Stimulated activated CD8-positive, alpha-beta memory T cell treated with anti-CD3 and anti-CD28 coated beads, Interleukin-15, amount 100 ng/mL, for 24 hours (primary cell): ENCODE results near the gene DNAH9.

Source experiments
- DNase-seq: peaks from one replicate; pipeline ENCODE4 v3.0.0-alpha.2; 2020; ENCODE audit warnings: low read depth

The DNAH9 gene, protein sequence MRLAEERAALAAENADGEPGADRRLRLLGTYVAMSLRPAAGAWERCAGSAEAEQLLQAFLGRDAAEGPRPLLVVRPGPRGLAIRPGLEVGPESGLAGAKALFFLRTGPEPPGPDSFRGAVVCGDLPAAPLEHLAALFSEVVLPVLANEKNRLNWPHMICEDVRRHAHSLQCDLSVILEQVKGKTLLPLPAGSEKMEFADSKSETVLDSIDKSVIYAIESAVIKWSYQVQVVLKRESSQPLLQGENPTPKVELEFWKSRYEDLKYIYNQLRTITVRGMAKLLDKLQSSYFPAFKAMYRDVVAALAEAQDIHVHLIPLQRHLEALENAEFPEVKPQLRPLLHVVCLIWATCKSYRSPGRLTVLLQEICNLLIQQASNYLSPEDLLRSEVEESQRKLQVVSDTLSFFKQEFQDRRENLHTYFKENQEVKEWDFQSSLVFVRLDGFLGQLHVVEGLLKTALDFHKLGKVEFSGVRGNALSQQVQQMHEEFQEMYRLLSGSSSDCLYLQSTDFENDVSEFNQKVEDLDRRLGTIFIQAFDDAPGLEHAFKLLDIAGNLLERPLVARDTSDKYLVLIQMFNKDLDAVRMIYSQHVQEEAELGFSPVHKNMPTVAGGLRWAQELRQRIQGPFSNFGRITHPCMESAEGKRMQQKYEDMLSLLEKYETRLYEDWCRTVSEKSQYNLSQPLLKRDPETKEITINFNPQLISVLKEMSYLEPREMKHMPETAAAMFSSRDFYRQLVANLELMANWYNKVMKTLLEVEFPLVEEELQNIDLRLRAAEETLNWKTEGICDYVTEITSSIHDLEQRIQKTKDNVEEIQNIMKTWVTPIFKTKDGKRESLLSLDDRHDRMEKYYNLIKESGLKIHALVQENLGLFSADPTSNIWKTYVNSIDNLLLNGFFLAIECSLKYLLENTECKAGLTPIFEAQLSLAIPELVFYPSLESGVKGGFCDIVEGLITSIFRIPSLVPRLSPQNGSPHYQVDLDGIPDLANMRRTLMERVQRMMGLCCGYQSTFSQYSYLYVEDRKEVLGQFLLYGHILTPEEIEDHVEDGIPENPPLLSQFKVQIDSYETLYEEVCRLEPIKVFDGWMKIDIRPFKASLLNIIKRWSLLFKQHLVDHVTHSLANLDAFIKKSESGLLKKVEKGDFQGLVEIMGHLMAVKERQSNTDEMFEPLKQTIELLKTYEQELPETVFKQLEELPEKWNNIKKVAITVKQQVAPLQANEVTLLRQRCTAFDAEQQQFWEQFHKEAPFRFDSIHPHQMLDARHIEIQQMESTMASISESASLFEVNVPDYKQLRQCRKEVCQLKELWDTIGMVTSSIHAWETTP (N-terminal part only)

DNA sequence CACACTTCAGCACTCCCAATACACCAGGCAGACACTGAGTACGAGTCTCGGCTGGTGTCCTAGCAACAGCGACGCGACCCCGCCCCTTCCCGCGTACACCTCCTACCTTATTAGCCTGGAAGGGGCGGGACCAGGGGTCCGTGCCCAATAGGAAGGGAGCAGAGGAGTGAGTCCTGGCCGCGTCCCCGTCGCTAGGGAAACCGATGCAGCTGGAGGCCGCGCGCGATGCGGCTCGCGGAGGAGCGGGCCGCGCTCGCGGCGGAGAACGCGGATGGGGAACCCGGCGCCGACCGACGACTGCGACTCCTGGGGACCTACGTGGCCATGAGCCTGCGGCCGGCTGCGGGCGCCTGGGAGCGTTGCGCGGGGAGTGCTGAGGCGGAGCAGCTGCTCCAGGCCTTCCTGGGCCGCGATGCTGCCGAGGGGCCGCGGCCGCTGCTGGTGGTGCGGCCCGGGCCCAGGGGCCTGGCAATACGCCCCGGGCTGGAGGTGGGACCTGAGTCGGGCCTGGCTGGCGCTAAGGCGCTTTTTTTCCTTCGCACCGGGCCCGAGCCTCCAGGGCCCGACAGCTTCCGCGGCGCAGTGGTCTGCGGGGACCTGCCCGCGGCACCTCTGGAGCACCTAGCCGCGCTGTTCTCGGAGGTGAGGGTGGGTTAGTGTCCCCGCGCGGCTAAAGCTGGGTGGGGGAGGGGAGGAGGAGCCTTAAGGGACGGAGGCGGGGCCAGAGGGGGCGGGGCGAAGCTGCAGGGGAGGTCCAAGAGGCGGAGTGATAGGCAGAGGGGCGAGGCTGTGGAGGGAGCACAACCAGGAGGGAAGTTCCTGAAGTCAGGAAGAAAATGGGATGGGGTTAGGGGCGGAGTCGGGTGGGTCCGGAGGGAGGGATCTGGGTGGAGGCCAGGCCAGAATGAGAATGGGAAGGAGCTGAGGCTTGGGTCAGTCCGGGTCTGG is at the start of gene DNAH9:
DNAH9 (plus strand) TSS at position 197 of the 948 bp plus-strand sequence; CDS start at position 226, 29 bp downstream.
- DNase-seq = no peak

DNA sequence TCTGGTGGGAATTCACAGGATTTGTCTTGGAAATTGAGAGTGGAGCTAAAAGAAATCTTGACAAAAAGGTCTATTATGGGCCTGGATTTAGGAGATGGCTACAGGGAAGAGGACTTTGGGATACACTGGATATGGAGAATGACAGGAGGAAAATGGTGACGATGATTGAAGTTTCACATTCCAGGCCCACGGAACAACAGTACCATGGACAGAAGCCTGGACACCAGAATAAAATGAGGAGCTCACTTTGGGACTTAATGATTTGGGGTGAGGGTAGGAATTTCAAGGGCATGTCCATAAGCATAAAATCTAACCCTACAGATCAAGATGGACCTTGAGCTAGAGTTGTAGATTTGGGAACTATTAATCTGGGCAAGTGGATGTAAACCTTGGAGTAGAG is 47.8 kb upstream of the DNAH9 start:
- no peak for DNase-seq

DNA sequence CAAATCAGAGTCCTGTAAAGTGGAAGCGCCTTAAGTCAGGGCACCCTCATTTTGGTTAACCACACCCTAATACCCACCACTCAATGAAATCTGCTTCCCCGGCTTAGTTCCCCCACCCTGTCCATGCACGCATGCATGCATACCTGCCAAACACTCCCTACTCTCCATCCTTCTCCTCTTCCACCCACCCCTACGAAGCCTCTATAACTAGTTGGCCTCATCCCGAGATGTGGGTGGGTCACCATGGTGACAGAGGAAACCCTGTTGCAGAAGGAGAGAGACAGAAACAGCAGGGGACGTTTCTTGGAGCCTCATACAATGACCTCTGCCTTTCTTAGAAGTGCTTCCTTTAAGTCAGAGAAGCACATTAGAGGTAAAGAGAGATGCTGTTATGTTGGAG is 46.8 kb upstream of the DNAH9 start:
- DNase-seq = no peak

DNA sequence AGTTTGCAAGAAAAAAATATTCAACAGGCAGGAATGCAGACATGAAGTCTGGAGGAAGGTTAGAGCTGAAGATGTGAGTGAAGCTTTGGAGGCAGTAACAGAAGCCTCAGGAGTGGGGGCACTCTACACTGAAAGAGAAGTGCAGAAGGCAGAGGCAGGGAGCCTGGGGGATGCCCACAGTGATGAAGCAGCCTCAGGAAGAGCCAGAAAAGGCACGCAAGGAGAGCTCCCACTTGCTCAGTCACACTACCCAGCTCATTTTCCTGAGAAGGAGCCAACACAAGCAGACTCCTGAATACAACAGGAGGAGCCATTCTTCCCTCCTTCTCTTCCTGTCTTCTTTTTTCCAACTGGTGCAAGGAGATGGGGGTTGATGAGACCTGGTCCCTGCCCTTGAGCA is 45.1 kb upstream of the DNAH9 start:
- no peak for DNase-seq

DNA sequence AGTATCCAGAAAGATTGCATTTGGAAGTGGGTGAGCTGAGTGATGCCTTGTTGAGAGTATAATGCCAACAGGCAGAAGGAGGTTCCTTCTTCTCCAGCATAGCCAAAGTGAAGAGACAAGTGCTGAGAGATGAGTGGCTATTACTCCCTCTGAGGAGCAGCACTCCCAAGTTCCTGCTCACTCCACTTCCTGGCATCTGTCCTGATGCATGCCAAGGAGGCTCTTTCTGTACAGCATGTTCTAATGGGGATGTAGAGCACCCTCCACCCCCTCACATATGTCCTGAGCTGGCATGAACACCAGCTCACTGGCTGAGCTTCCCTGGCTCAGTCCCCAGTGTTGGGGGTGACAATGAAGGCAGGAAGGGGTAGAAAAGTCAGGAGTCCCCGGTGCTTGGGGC is 44.2 kb upstream of the DNAH9 start:
- no peak for DNase-seq

DNA sequence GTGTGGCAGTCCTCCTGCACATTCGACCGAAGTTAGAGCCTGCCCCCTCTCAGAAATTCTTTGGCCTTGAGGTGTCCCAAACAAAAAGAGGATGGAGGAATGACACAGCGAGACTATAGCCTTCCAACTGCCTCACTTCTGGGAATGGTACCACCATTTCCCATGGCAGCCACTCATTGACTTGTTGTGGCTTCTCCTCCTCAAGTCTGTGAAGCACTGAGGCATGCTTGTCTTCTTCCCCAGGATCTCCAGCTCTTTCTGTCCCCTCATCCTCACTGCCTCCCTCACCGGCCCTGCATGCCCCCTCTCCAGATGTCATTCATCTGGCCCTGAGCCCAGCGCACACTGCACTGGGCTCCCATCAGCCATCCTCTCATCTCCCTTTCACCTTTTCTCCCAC is 43.7 kb upstream of the DNAH9 start:
- no peak for DNase-seq

DNA sequence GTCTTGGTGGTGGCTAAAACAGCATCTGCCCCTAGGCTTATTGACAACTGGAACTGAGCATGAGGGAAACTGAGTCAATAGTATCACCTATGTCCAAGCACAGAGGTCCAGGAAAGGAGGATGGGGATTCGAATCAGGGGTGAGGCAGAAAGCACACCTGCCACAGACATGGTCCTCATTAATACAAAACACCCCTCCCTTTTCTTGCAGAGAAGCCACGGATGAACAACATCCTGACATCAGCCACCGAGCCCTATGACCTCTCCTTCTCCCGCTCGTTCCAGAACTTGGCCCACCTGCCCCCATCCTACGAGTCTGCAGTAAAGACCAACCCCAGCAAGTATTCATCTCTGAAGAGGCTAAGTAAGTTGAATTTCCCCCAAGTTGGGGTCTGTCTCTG is 42.7 kb upstream of the DNAH9 start:
- no peak for DNase-seq

DNA sequence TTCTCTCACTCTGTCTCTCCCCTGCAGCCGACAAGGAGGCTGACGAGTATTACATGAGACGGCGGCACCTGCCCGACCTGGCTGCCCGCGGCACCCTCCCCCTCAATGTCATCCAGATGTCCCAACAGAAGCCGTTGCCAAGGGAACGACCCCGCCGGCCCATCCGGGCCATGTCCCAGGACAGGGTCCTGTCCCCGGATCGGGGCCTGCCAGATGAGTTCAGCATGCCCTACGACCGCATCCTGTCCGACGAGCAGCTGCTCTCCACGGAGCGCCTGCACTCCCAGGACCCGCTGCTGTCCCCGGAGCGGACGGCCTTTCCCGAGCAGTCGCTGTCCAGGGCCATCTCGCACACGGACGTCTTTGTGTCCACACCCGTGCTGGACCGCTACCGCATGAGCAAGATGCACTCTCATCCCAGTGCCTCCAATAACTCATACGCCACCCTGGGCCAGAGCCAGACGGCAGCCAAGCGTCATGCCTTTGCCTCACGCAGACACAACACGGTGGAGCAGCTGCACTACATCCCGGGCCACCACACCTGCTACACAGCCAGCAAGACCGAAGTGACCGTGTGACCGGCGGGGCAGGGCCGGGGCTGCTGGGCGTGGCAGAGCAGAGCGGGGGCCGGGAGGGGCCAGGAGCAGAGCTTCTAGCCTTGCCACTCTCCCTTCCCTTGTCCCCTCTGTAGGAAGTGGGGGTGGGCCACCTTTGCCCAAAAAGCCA is 40.4 kb upstream of the DNAH9 start:
- DNase-seq = no peak

DNA sequence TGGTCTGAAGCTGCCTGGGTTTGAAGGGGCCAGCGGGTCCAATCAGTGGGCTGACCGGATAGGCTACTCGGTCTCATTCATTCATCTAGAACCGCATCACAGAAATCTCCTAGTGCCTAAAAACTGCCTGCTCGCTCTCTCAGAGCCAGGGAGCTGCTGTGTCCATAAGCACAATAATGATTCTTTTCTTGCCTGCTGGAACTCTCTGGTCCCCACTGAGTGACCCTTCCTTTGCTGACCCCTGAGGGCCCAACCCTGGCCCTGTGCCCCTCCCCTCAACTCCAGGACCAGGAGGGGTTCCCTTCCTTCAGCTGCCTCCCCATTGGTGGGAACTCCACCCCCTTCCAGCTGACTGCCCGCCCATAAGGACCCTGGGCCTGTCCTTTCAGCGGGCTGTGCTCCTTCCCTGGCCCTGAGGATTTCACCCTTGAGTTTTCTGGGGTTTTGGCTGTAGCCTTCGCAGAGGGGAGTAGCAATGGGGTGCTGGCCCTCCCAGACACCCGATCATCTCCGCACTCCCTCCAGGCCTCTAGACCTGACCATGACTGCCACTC is 39.5 kb upstream of the DNAH9 start:
- no peak for DNase-seq

DNA sequence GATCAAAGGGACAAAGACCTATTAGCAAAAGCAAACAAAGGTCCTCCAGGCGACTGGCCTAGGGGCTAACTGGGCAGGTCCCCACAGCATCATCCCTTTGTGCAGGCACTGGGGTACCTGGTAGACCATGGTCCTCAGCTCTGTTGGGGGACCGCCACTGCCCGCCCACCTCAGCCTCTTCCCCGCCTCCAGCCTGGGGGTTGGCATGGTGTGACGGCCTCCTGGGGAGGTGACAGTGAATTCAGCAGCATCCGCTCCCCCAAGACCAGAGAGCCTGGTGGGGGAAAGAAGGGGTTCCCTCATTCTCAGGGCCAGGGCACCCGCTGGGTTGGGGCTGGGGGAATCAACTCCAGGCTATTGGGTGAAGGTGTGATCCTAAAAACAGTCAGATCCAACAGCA is 38.7 kb upstream of the DNAH9 start:
- DNase-seq = no peak

DNA sequence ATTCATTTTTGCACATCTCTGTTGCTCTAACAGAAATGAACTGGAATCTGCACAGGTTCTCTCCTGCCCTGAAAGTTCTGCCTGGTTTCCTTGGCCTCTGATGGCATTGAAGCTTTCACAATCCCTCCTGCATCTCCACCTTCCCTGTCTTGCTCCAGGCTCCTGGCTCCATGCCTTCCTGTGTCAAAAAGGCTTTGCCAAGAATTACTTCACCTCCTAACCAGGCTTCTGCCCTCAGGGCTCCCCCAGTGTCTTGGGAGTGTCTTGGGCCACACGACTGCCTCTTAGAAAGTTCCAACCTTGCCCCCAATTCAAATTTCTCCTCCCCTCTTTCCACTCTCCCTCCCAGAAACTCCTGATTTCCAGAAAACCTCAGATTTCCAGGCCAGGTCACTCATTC is 37.0 kb upstream of the DNAH9 start:
- no peak for DNase-seq

DNA sequence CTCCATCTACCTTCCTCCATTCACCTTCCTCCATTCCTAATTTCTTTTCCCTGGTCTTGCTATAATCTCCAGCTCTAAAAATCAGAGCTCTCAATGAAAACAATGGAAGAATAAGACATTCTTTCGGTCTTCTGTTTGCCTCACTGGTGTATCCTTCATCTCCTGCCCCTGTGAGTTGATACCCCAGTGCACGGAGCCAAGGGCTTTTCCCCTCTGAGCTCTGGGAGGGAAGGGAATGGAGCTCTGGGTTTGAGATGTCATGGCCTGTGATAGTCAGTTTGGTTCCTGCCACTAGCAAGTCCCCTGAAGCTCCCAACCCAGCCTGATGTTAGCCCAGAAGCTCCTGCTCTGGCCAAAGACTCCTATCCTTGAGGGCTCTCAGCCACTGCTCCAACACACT is 36.6 kb upstream of the DNAH9 start:
- no peak for DNase-seq

DNA sequence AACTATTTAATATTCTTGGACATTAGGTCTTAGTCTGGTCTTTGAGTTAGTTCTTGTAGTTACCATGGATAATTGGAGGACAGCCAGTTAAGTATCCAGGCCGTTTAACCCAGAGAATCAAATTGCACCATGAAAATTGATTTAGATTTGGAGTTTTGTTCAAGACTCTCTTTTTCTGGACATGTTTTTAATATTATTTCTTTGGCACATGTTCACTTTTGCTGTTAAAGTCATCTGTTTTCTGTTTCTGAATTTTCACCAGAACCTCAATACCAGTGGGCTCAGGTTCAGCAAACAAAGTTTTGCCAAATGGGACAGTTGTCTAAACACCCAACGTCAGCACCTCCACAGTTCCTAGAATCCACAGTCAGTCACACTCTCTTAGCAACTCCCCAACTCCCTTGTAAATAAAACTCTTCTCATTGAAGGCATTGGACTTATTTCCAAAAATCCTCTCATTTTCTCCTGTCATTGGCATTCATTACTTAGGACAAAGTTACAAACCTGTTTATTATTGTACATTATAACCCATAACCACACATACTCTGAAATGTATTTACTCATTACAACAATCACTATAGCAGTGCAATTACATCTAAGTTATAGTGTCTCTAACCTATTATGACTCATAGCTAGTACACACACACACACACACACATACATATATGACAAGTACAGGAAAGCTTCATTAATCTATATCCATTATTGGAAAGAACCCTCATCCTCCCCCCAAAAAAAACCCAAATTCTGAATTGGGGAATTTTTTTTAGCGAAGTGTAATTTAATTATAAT is 33.5 kb upstream of the DNAH9 start:
- DNase-seq = no peak

DNA sequence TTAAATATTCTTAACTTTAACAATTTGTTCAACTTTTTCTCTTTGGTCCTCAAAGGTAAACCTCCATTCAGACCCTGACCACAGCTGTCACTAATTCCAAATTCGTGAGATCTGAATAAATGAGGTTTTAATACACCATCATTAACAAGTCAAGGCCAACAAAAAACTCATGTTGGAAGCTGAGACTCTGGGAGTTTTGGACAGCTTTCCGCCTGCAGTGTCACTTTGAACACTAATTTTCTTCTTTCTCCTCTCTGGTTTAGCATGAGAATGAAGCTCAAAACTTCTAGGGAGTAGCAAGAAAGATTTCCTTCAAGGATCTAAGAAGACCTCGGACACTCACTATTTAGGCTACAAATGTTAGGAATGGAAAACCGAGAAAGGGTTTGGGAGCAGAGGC is 32.7 kb upstream of the DNAH9 start:
- DNase-seq = no peak

DNA sequence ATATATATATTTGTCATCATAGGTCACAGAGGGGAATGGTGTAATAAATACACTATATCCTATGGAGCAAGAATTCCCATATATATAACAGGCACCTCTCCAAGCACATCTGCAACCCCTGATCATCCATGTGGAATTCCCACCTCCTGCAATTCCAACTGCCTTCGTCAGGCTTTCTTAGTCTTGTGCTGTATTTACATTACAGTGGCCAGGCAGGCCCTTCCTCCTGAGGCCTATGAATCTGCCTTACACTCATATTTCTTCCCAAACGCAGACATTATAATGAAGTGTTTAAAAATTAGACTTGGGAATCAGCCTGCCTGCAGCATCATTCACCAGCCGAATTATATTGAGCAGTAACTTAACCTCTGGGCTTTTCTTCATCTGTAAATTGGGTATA is 19.3 kb upstream of the DNAH9 start:
- no peak for DNase-seq

DNA sequence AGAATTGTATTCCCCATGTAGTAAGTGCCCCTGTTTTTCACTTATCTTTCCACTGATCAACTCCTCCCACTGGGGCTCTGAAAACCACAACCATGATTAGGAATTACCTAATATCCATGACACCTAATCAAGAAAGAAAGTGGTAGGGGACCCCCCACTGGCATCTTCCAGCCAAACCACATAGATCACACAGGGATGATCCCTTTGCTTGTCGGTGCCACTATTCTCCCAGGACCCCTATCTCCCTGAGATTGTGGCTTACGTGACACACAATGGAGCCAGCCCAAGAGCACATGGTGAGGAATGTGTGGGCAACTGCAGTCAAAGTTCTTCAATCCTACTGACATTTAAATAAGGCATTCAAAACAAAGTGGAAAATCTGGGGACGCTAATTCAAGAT is 17.6 kb upstream of the DNAH9 start:
- no peak for DNase-seq

DNA sequence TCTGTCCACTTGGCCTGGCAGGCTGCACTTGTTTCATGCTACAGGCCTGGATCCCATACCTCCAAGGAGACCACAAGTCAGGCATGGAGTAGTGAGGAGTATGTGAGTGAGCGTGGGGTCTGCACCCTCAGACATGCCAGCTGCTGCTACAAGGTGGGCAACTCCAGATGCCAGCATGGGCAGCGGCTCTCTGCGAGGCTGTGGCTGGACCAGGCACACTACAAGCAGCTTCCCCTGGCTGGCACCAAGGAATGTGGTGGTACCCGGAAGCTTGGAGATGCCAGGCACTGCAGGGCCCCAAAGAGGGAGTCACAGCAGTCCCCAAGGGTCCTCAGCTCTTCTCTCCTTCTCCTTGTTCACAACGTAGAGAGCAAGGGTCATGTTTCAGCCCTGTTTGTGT is 16.1 kb upstream of the DNAH9 start:
- DNase-seq = no peak

DNA sequence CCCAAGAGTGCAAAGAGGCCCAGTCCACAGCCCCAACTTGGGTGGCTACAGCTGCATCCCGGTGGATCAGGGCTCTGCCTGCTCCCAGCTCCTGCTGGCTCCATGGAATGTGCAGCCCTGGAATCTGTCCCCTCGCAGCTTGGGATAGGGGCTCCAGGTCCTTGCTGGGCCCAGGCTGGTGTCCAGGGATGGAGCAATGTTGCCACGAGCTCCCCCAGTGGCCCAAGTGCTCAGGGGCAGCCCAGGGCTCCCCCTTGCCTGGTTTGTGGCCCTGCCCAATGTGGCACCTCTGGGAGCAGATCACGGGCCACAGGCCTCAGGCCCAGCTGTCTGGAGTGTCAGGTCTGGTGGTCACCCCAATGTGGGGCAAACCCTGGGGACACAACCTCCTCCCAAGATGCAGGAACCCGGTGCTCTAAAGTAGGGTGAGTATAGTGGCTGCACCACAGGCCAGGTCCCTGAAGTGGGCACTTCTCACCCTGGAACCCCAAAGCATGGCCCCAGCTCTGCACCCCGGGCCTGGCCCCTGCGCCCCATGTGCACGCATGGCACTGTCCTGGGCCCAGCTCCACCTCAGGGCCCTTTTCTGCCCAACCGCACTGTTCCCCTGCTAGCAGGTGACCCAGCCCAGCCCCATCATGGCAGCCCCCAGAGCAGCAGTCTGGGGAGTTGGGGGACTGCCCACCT is 14.8 kb upstream of the DNAH9 start:
- no peak for DNase-seq

DNA sequence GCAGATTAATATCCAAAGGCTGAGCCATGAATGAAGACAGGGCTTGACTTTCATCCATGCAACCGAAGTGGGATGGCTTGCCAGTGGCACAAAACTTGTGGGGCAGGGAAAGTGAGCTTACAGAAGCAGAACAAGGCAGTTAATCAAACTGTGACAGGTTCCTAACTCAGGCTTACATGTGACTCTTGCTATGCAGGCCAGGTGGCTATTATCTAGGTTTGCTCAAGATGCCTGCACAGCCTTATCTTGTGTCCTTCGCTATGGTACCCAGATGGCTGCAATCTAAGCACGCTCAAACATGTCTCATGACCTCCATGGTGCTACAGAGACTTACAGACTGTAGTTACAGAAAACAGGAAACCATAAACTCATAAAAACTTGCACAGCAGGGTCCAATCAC is 8.6 kb upstream of the DNAH9 start:
- DNase-seq = no peak
